ENCODE results near the gene MSMO1. TPM values are rescaled to one million over a fixed set of nuclear protein-coding genes. Genes with fewer than 3 reads are reported as not detected.
"Not testable (repeated sequence)": the region's sequence is repeated elsewhere in the genome, so short reads cannot be mapped to it uniquely, and the experiment has no call there.

The MSMO1 gene
- 36.3 and 41.6 TPM in 2 replicates for total RNA-seq (2014; rRNA removed; shearing (Covaris generic))
- total RNA-seq (2022) = 88.0 and 91.5 TPM in 2 replicates
- Bru-seq, nascent RNA = percentile 97 among the genes with signal in this experiment
- percentile 87 among the genes with signal in this experiment for BruChase-seq, experiment 1, labeled RNA remaining after a 6-hour chase
- BruChase-seq, experiment 2, labeled RNA remaining after a 2-hour chase = percentile 94 among the genes with signal in this experiment
- long read RNA-seq, transcript MSMO1-202 (5 exons, 1,789 nt) = minor isoform, 26 of 274 reads
- long read RNA-seq, transcript MSMO1-201 (6 exons, 2,269 nt) = major isoform, 215 of 274 reads
- long read RNA-seq, transcript MSMO1-203 (5 exons, 1,026 nt) = minor isoform, 13 of 274 reads
- long read RNA-seq, partial matches to known transcripts = 10 of 274 reads
- long read RNA-seq, other reads (novel, unspliced or antisense) = 10 of 274 reads

GRCh38 chr4:165327211-165328100 is at the start of gene MSMO1:
TSS of gene MSMO1 (plus strand) at chr4:165327669. CDS start at chr4:165333371, 5,702 bp downstream.
- peaks cover 49% of the 10 kb centered on the region for H3K79me2 ChIP-seq (ENCODE audit: insufficient read depth, low read depth, low read length)
- H3K4me3 ChIP-seq (ENCODE audit: low read depth, low read length, poor library complexity, severe bottlenecking) = peak within 1 kb of the TSS; percentile 90
- no TSS peak for BruUV-seq (replicated peaks)
- peak within 1 kb of the TSS; percentile 73 for H3K27ac ChIP-seq (ENCODE audit: low read depth, low read length, poor library complexity, severe bottlenecking)
- no peak for TF ChIP-seq CTCF (conservative IDR thresholded peaks at IDR 0.05; ENCODE audit: low read length)
- no peak for TF ChIP-seq EZH2phosphoT487 (IDR thresholded peaks at IDR 0.05; ENCODE audit: borderline replicate concordance, low read depth, low read length)
- peak within 1 kb of the TSS; percentile 88 for H2AFZ ChIP-seq (ENCODE audit: low read length)
- H3K9me2 ChIP-seq (ENCODE audit: insufficient read depth, low read length) = no peaks in the 10 kb centered on the region
- H3K9me3 ChIP-seq (ENCODE audit: low read length) = peaks cover 6% of the 10 kb centered on the region; the same call in 1 of the 2 replicates
- ChIA-PET CTCF (ENCODE audit: unreplicated experiment) (interaction anchor here (1.3 to 1.4 kb wide), 2 partner anchors 18 to 197 kb away, joined by 4 to 5 read pairs; no protein-coding TSS in a partner anchor), POLR2A (interaction anchor here (0.6 to 1.6 kb wide), 13 partner anchors 9 to 635 kb away, joined by 3 to 7 read pairs (median 4); no protein-coding TSS in a partner anchor)
- intact Hi-C loops (cut with micrococcal nuclease; ENCODE audit: unreplicated experiment) = loop anchor here (1.0 to 10.0 kb wide), 4 partner anchors 120 to 383 kb away; partner anchors contain the start of genes KLHL2 and TMEM192
- peaks cover 54% of the 10 kb centered on the region for H3K36me3 ChIP-seq (ENCODE audit: insufficient read depth, low read length)
- peaks cover 46% of the 10 kb centered on the region for H3K4me1 ChIP-seq (ENCODE audit: insufficient read depth, low read length, poor library complexity, severe bottlenecking)
- DNase-seq (ENCODE audit: low spot score) = peak; percentile 99
- peaks cover 29% of the 10 kb centered on the region for H4K20me1 ChIP-seq (ENCODE audit: insufficient read depth, low read length)
- H3K4me2 ChIP-seq (ENCODE audit: low read length) = peak within 1 kb of the TSS; percentile 98

- CTCF ChIA-PET (ENCODE audit: unreplicated experiment); H3K36me3 ChIP-seq (ENCODE audit: insufficient read depth, low read length); H3K9me2 ChIP-seq (ENCODE audit: insufficient read depth, low read length); H3K27ac ChIP-seq (ENCODE audit: low read depth, low read length, poor library complexity, severe bottlenecking); H3K4me3 ChIP-seq (ENCODE audit: low read depth, low read length, poor library complexity, severe bottlenecking); BruUV-seq (replicated peaks); H2AFZ ChIP-seq (ENCODE audit: low read length); intact Hi-C loops (cut with micrococcal nuclease; ENCODE audit: unreplicated experiment); H3K9me3 ChIP-seq (ENCODE audit: low read length); H3K79me2 ChIP-seq (ENCODE audit: insufficient read depth, low read depth, low read length); H3K4me2 ChIP-seq (ENCODE audit: low read length); DNase-seq (ENCODE audit: low spot score); POLR2A ChIA-PET; H3K4me1 ChIP-seq (ENCODE audit: insufficient read depth, low read length, poor library complexity, severe bottlenecking); H4K20me1 ChIP-seq (ENCODE audit: insufficient read depth, low read length): not testable (repeated sequence)
These were observed 47.9 kb upstream of the MSMO1 start for GRCh38 chr4:165279531-165279930.

- POLR2A ChIA-PET = interaction anchor here (0.6 kb wide), 1 partner anchor 21 kb away, joined by 4 read pairs; no protein-coding TSS in a partner anchor
- CTCF ChIA-PET (ENCODE audit: unreplicated experiment); BruUV-seq (replicated peaks); intact Hi-C loops (cut with micrococcal nuclease; ENCODE audit: unreplicated experiment); H3K9me2 ChIP-seq (ENCODE audit: insufficient read depth, low read length); H3K4me3 ChIP-seq (ENCODE audit: low read depth, low read length, poor library complexity, severe bottlenecking); H3K4me2 ChIP-seq (ENCODE audit: low read length); H3K79me2 ChIP-seq (ENCODE audit: insufficient read depth, low read depth, low read length); H2AFZ ChIP-seq (ENCODE audit: low read length); H4K20me1 ChIP-seq (ENCODE audit: insufficient read depth, low read length); H3K27ac ChIP-seq (ENCODE audit: low read depth, low read length, poor library complexity, severe bottlenecking); H3K36me3 ChIP-seq (ENCODE audit: insufficient read depth, low read length); H3K9me3 ChIP-seq (ENCODE audit: low read length); DNase-seq (ENCODE audit: low spot score): not testable (repeated sequence)
- peaks cover 20% of the 10 kb centered on the region for H3K4me1 ChIP-seq (ENCODE audit: insufficient read depth, low read length, poor library complexity, severe bottlenecking)
These were observed 42.8 kb upstream of the MSMO1 start for GRCh38 chr4:165284697-165285096.

DNA sequence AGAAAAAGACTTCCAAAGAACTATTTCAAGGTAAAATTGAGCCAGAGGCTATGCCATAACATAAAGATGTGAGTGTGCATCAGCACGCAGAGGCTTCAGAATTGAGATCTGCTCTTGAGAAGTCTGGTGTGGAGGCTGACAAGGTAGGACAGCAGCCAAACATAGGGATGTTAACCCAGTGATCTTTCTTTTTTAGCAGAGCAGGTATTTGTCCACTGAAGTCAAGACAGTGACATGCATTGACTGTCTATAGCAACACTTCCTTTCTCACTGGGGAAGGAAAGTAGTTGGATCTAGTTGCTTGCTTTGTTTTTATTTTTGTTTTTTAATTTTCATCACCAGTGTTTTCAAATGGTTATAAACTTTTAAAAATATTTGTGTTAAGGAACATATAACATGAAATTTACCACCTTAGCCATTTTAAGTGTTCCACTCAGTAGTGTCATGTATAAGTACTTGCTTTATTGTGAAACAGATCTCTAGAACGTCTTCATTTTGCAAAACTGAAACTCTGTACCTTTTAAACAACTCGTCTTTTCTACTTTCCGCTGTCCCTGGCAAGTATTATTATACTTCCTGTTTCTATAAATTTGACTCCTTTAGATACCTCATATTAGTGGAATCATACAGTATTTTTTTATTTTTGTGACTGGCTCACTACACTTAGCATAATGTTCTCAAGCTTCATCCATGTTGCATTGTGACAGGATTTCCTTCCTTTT is 40.7 kb upstream of the MSMO1 start:
- H4K20me1 ChIP-seq (ENCODE audit: insufficient read depth, low read length); H3K9me3 ChIP-seq (ENCODE audit: low read length); H3K36me3 ChIP-seq (ENCODE audit: insufficient read depth, low read length); CTCF ChIA-PET (ENCODE audit: unreplicated experiment); POLR2A ChIA-PET; BruUV-seq (replicated peaks); H2AFZ ChIP-seq (ENCODE audit: low read length); H3K79me2 ChIP-seq (ENCODE audit: insufficient read depth, low read depth, low read length); H3K9me2 ChIP-seq (ENCODE audit: insufficient read depth, low read length); intact Hi-C loops (cut with micrococcal nuclease; ENCODE audit: unreplicated experiment): not testable (repeated sequence)
- Histone ChIP-seq H3K27ac (ENCODE audit: low read depth, low read length, poor library complexity, severe bottlenecking) (peak overlapping the region; percentile 55), H3K4me1 (ENCODE audit: insufficient read depth, low read length, poor library complexity, severe bottlenecking) (peaks cover 29% of the 10 kb centered on the region), H3K4me2 (ENCODE audit: low read length) (peak overlapping the region; percentile 58), H3K4me3 (ENCODE audit: low read depth, low read length, poor library complexity, severe bottlenecking) (peak overlapping the region; percentile 29)
- peak; percentile 30 for DNase-seq (ENCODE audit: low spot score)

All from OCI-LY7 (cell line).